ENCODE data around the gene GRK6.

Gene GRK6

GRCh38 chr5:177440990-177441780, 14.7 kb downstream of the GRK6 start:
- DNase-seq = no peak

- DNase-seq = no peak
Measured at GRCh38 chr5:177442066-177442826, 15.8 kb downstream of the GRK6 start.

- DNase-seq = no peak
Measured at GRCh38 chr5:177443144-177443983, 16.9 kb downstream of the GRK6 start.

- no peak for DNase-seq
Measured at GRCh38 chr5:177444106-177445051, 17.9 kb downstream of the GRK6 start.

GRCh38 chr5:177445052-177445916, 18.8 kb downstream of the GRK6 start:
- no peak for DNase-seq

- DNase-seq = no peak
Measured at GRCh38 chr5:177445917-177446199, 19.4 kb downstream of the GRK6 start.

GRCh38 chr5:177446200-177447065, 20.0 kb downstream of the GRK6 start, which contains the start of gene PRR7:
Gene PRR7 (plus strand): TSS chr5:177446814. CDS start chr5:177455068, 8,254 bp downstream.
- DNase-seq = peak; percentile 83

GRCh38 chr5:177447066-177447610, 20.7 kb downstream of the GRK6 start:
- peak; percentile 77 for DNase-seq

GRCh38 chr5:177447611-177448243, 21.3 kb downstream of the GRK6 start:
- DNase-seq = peak; percentile 59

GRCh38 chr5:177448244-177448950, 21.9 kb downstream of the GRK6 start:
- no peak for DNase-seq

GRCh38 chr5:177449140-177450061, 22.9 kb downstream of the GRK6 start:
- DNase-seq = no peak

- DNase-seq = no peak
Measured at GRCh38 chr5:177450667-177451424, 24.4 kb downstream of the GRK6 start.

- DNase-seq = no peak
Measured at GRCh38 chr5:177452688-177453638, 26.5 kb downstream of the GRK6 start.

- DNase-seq = peak; percentile 49
Measured at GRCh38 chr5:177453852-177454396, 27.4 kb downstream of the GRK6 start.

- DNase-seq = peak; percentile 95
Measured at GRCh38 chr5:177454397-177455035, 28.0 kb downstream of the GRK6 start.

Data from hematopoietic multipotent progenitor cell treated with erythropoietin and hydrocortisone succinate and interleukin-3 and kit ligand, for 4 days (in vitro differentiated cells).